DOHH2 (cell line): ENCODE measurements around the gene DNER.

ENCODE experiments used
- CTCF ChIP-seq: fragments of 200-600 bp; sonication (generic); IDR thresholded peaks from one replicate; pipeline ENCODE4 v1.5.1; 2014; ENCODE audit warnings: antibody characterized with exemption, mild to moderate bottlenecking, low read depth, low read length; ENCODE audit not compliant: poor library complexity, severe bottlenecking
- EZH2phosphoT487 ChIP-seq: fragments of 200-600 bp; sonication (generic); IDR thresholded peaks from 2 replicates; pipeline ENCODE4 v1.6.1; 2017; ENCODE audit warnings: borderline replicate concordance, mild to moderate bottlenecking, antibody characterized with exemption, low read length, moderate library complexity, mixed read lengths

DNA sequence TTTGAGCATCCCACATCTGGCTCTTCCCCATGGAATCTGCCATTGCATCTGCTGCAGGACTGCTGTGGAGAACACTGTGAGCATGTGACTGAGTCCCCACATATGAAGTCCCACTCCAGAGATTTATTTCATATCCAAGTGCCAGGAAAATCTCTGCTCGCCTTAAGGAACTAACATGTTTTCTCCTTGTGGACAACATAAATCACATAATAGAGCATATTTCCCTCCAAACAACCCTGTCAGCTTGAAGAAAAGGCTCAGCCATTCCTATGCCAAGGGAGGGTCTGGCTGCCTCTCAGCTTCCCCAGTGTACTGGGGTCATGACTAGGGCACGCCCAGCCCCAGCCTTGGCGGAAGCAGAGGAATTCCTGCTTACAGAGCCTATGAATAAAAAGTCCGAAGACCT is 193.7 kb downstream of the DNER start:
- TF ChIP-seq CTCF (no peak), EZH2phosphoT487 (no peak)
